Left forelimb (tissue), 1 donor: ENCODE measurements around the gene ANKRD13C.

Source experiments
- DNase-seq: peaks from one replicate; pipeline ENCODE4 v3.0.0-alpha.2; 2018; ENCODE audit warnings: low spot score

Gene ANKRD13C

GRCh38 chr1:70211541-70211940 lies 143.0 kb downstream of the ANKRD13C start:
- DNase-seq, result no peak

- no peak for DNase-seq
Measured at GRCh38 chr1:70210820-70211219, 143.7 kb downstream of the ANKRD13C start.
